SK-N-MC (cell line): ENCODE measurements around the gene RBM4.

Source experiments
- EZH2 ChIP-seq: fragments of 200-600 bp; sonication (generic); IDR thresholded peaks from one replicate; pipeline ENCODE4 v1.6.1; 2017; ENCODE audit warnings: antibody characterized with exemption
- FOXP2 ChIP-seq: optimal IDR thresholded peaks from 2 replicates; pipeline ENCODE3; 2011; ENCODE audit warnings: mild to moderate bottlenecking, moderate library complexity; ENCODE audit not compliant: insufficient read depth; ENCODE audit errors: extremely low read length, control extremely low read depth
- POLR2AphosphoS5 ChIP-seq: IDR thresholded peaks from 2 replicates; pipeline ENCODE4 v1.6.1; 2012; ENCODE audit warnings: mild to moderate bottlenecking, low read depth, low read length, borderline replicate concordance

- TF ChIP-seq EZH2 (no peak), POLR2AphosphoS5 (no peak), FOXP2 (no peak)
Observed at GRCh38 chr11:66694056-66694410, 55.5 kb downstream of the RBM4 start.
